Measurements from ENCODE around the gene ECSIT. TPM values are rescaled to one million over a fixed set of nuclear protein-coding genes. Genes with fewer than 3 reads are reported as not detected.

ECSIT gene
- total RNA-seq, 1 experiment from 2014 or later: 64.7 TPM

- Histone ChIP-seq H3K4me3 (ENCODE audit: low read depth, low read length, poor library complexity, severe bottlenecking) (no peak overlapping the region), H3K36me3 (ENCODE audit: insufficient read depth, low read length, poor library complexity, severe bottlenecking) (peaks cover 6% of the 10 kb centered on the region), H3K4me1 (ENCODE audit: insufficient read depth, low read length, poor library complexity, severe bottlenecking) (no peaks in the 10 kb centered on the region), H3K27ac (ENCODE audit: low read depth, low read length, poor library complexity, severe bottlenecking) (no peak overlapping the region), H3K9me3 (ENCODE audit: low read depth, low read length, poor library complexity, severe bottlenecking) (no peaks in the 10 kb centered on the region), H3K27me3 (replicated peaks; ENCODE audit: insufficient read depth, low read depth, low read length, poor library complexity) (no peaks in the 10 kb centered on the region)
- BruUV-seq (replicated peaks): no TSS peak
- ChIA-PET CTCF (interaction anchor here (0.6 kb wide), 1 partner anchor 12 kb away, joined by 4 read pairs; no protein-coding TSS in a partner anchor), POLR2A (ENCODE audit: low non-redundant PET) (no interaction called here)
- intact Hi-C loops (cut with micrococcal nuclease; ENCODE audit: unreplicated experiment): no loop called here
- DNase-seq (ENCODE audit: low spot score): no peak
- TF ChIP-seq EZH2 (IDR thresholded peaks at IDR 0.05; ENCODE audit: borderline replicate concordance, low read depth, low read length, poor library complexity, severe bottlenecking) (no peak), CTCF (conservative IDR thresholded peaks at IDR 0.05; ENCODE audit: low read depth, low read length) (no peak)
These were observed 19.2 kb upstream of the ECSIT start for GRCh38 chr19:11547929-11548700.

GRCh38 chr19:11541238-11541637 is 12.3 kb upstream of the ECSIT start:
- Histone ChIP-seq H3K27ac (ENCODE audit: low read depth, low read length, poor library complexity, severe bottlenecking) (no peak overlapping the region), H3K9me3 (ENCODE audit: low read depth, low read length, poor library complexity, severe bottlenecking) (no peaks in the 10 kb centered on the region), H3K4me1 (ENCODE audit: insufficient read depth, low read length, poor library complexity, severe bottlenecking) (peaks cover 10% of the 10 kb centered on the region), H3K36me3 (ENCODE audit: insufficient read depth, low read length, poor library complexity, severe bottlenecking) (no peaks in the 10 kb centered on the region), H3K27me3 (replicated peaks; ENCODE audit: insufficient read depth, low read depth, low read length, poor library complexity) (no peaks in the 10 kb centered on the region), H3K4me3 (ENCODE audit: low read depth, low read length, poor library complexity, severe bottlenecking) (no peak overlapping the region)
- intact Hi-C loops (cut with micrococcal nuclease; ENCODE audit: unreplicated experiment): no loop called here
- ChIA-PET CTCF (no interaction called here), POLR2A (ENCODE audit: low non-redundant PET) (no interaction called here)
- BruUV-seq (replicated peaks): no TSS peak
- no peak for DNase-seq (ENCODE audit: low spot score)
- no peak for TF ChIP-seq CTCF (conservative IDR thresholded peaks at IDR 0.05; ENCODE audit: low read depth, low read length)

GRCh38 chr19:11540645-11541044 is 11.7 kb upstream of the ECSIT start:
- intact Hi-C loops (cut with micrococcal nuclease; ENCODE audit: unreplicated experiment): no loop called here
- no peak overlapping the region for H3K27ac ChIP-seq (ENCODE audit: low read depth, low read length, poor library complexity, severe bottlenecking)
- no peak for DNase-seq (ENCODE audit: low spot score)
- no peaks in the 10 kb centered on the region for H3K36me3 ChIP-seq (ENCODE audit: insufficient read depth, low read length, poor library complexity, severe bottlenecking)
- H3K4me1 ChIP-seq (ENCODE audit: insufficient read depth, low read length, poor library complexity, severe bottlenecking): peaks cover 10% of the 10 kb centered on the region
- no peaks in the 10 kb centered on the region for H3K27me3 ChIP-seq (replicated peaks; ENCODE audit: insufficient read depth, low read depth, low read length, poor library complexity)
- H3K9me3 ChIP-seq (ENCODE audit: low read depth, low read length, poor library complexity, severe bottlenecking): no peaks in the 10 kb centered on the region
- no peak for TF ChIP-seq CTCF (conservative IDR thresholded peaks at IDR 0.05; ENCODE audit: low read depth, low read length)
- TF ChIP-seq EZH2 (IDR thresholded peaks at IDR 0.05; ENCODE audit: borderline replicate concordance, low read depth, low read length, poor library complexity, severe bottlenecking): no peak
- BruUV-seq (replicated peaks): no TSS peak
- no peak overlapping the region for H3K4me3 ChIP-seq (ENCODE audit: low read depth, low read length, poor library complexity, severe bottlenecking)
- ChIA-PET POLR2A (ENCODE audit: low non-redundant PET) (no interaction called here), CTCF (no interaction called here)
